Trophoblast cell (in vitro differentiated cells and primary cell): ENCODE data around the gene TBCCD1.

Source experiments
- DNase-seq, 2 donors: peaks; one replicate each; pipeline ENCODE4 v3.0.0-alpha.2; 2016
- H2AFZ ChIP-seq: 2 replicates; pipeline ENCODE4 v1.6.1; 2013; ENCODE audit warnings: low read length, moderate library complexity, mild to moderate bottlenecking; ENCODE audit not compliant: insufficient read depth, poor library complexity
- H2AK5ac ChIP-seq: 2 replicates; pipeline ENCODE4 v1.6.1; 2013; ENCODE audit warnings: mild to moderate bottlenecking, low read length
- H2BK120ac ChIP-seq: 2 replicates; pipeline ENCODE4 v1.6.1; 2013; ENCODE audit warnings: low read length, mild to moderate bottlenecking, moderate library complexity; ENCODE audit not compliant: insufficient read depth, poor library complexity
- H2BK12ac ChIP-seq: 2 replicates; pipeline ENCODE4 v1.6.1; 2013; ENCODE audit warnings: mild to moderate bottlenecking, low read length, moderate library complexity
- H2BK5ac ChIP-seq: 2 replicates; pipeline ENCODE4 v1.6.1; 2013; ENCODE audit warnings: low read length, low read depth, moderate library complexity, mild to moderate bottlenecking; ENCODE audit not compliant: poor library complexity
- H3K14ac ChIP-seq: 2 replicates; pipeline ENCODE4 v1.6.1; 2013; ENCODE audit warnings: mild to moderate bottlenecking, low read length
- H3K18ac ChIP-seq: 2 replicates; pipeline ENCODE4 v1.6.1; 2013; ENCODE audit warnings: mild to moderate bottlenecking, low read length
- H3K23ac ChIP-seq: 2 replicates; pipeline ENCODE4 v1.6.1; 2013; ENCODE audit warnings: low read length
- H3K27ac ChIP-seq: 2 replicates; pipeline ENCODE4 v1.5.1; 2013; ENCODE audit warnings: low read depth, mild to moderate bottlenecking, inconsistent platforms, low read length, moderate library complexity
- H3K27me3 ChIP-seq: 2 replicates; pipeline ENCODE4 v1.6.1; 2013; ENCODE audit warnings: inconsistent platforms, mild to moderate bottlenecking, low read length, moderate library complexity; ENCODE audit not compliant: insufficient read depth
- H3K36me3 ChIP-seq, 2 experiments: 1 replicate in 1 of 2; 2 replicates in 1 of 2; pipeline ENCODE4 v1.6.1; 2013; ENCODE audit warnings: low read length in 2 of 2, mild to moderate bottlenecking in 2 of 2, moderate library complexity in 1 of 2; ENCODE audit not compliant: insufficient read depth in 2 of 2, control insufficient read depth in 1 of 2
- H3K4ac ChIP-seq: 2 replicates; pipeline ENCODE4 v1.6.1; 2013; ENCODE audit warnings: low read depth, mild to moderate bottlenecking, low read length, moderate library complexity
- H3K4me1 ChIP-seq, 2 experiments: 1 replicate in 1 of 2; 2 replicates in 1 of 2; pipeline ENCODE4 v1.6.1; 2013; ENCODE audit warnings: low read length in 2 of 2, mild to moderate bottlenecking in 2 of 2, moderate library complexity in 1 of 2; ENCODE audit not compliant: insufficient read depth in 2 of 2, control insufficient read depth in 1 of 2
- H3K4me2 ChIP-seq: 2 replicates; pipeline ENCODE4 v1.6.1; 2013; ENCODE audit warnings: inconsistent platforms, mild to moderate bottlenecking, low read length, moderate library complexity
- H3K4me3 ChIP-seq: 2 replicates; pipeline ENCODE4 v1.5.1; 2013; ENCODE audit warnings: mild to moderate bottlenecking, low read depth, low read length, inconsistent platforms
- H3K79me1 ChIP-seq: one replicate; pipeline ENCODE4 v1.6.1; 2013; ENCODE audit warnings: low read length
- H3K79me2 ChIP-seq: 2 replicates; pipeline ENCODE4 v1.6.1; 2013; ENCODE audit warnings: low read length, mild to moderate bottlenecking; ENCODE audit not compliant: control insufficient read depth, insufficient read depth, poor library complexity
- H3K9ac ChIP-seq: 2 replicates; pipeline ENCODE4 v1.6.1; 2013; ENCODE audit warnings: mild to moderate bottlenecking, low read length
- H3K9me3 ChIP-seq: 2 replicates; pipeline ENCODE4 v1.6.1; 2013; ENCODE audit warnings: low read depth, mild to moderate bottlenecking, control low read depth, inconsistent platforms, low read length; ENCODE audit not compliant: insufficient read depth
- H4K12ac ChIP-seq: 2 replicates; pipeline ENCODE4 v1.6.1; 2013; ENCODE audit warnings: low read depth, mild to moderate bottlenecking, low read length, moderate library complexity
- H4K8ac ChIP-seq: 2 replicates; pipeline ENCODE4 v1.6.1; 2013; ENCODE audit warnings: low read depth, mild to moderate bottlenecking, low read length, moderate library complexity
- H4K91ac ChIP-seq: one replicate; pipeline ENCODE4 v1.6.1; 2013; ENCODE audit warnings: low read depth, mild to moderate bottlenecking, low read length, moderate library complexity
- WGBS: extraction: QIAGEN DNeasy Blood & Tissue Kit; methylation state at CpG from one replicate; pipeline ENCODE4 v1.1.7; 2013; ENCODE audit warnings: missing lambda C conversion rate; ENCODE audit not compliant: insufficient read length, insufficient coverage; ENCODE audit errors: extremely low coverage; 5-methylcytosine and 5-hydroxymethylcytosine counted together

TBCCD1 gene

DNA sequence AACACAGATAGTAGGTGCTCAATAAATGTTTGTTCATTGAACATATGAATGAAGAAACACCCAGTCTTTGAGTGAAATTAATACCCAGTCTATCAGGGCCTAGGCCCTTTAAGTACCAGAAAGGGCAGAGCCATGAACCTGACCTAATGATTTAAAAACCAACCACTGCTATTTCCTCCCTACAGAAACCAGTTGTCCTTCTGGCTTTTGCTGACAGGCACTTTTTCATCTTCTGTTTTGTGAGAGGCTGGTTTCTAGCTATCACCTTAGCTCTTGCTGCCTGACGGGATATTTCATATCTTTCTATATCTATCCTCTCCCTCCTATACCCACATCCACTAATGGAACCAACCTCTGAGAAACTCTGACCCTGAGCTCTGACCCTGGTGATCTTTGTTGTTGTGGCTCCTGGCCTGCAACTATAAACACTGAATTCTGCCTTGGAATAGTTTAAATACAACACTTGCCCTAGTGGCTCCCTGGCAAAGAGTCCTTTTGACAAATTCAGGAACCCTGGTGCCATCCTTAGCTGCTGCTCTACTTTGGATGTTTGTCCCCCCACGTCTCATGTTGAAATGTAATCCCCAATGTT, 41.6 kb upstream of the TBCCD1 start:
- Histone ChIP-seq H3K9ac (no peak overlapping the region), H2BK12ac (no peak overlapping the region), H3K79me2 (no peaks in the 10 kb centered on the region), H3K9me3 (no peaks in the 10 kb centered on the region), H2BK120ac (no peak overlapping the region), H3K14ac (no peak overlapping the region), H3K18ac (no peak overlapping the region), H2AFZ (no peak overlapping the region), H3K27me3 (no peaks in the 10 kb centered on the region), H3K23ac (no peak overlapping the region), H2BK5ac (no peak overlapping the region), H3K4me3 (no peak overlapping the region), H2AK5ac (no peak overlapping the region), H3K4me1 (no peaks in the 10 kb centered on the region), H4K12ac (no peak overlapping the region), H3K4ac (no peak overlapping the region), H3K79me1 (no peaks in the 10 kb centered on the region), H3K27ac (no peak overlapping the region), H3K36me3 (no peaks in the 10 kb centered on the region), H4K91ac (no peak overlapping the region), H4K8ac (no peak overlapping the region), H3K4me2 (no peak overlapping the region)
- WGBS = no CpG with 5 or more reads among the region's 2 CpGs
- no peak for DNase-seq

DNA sequence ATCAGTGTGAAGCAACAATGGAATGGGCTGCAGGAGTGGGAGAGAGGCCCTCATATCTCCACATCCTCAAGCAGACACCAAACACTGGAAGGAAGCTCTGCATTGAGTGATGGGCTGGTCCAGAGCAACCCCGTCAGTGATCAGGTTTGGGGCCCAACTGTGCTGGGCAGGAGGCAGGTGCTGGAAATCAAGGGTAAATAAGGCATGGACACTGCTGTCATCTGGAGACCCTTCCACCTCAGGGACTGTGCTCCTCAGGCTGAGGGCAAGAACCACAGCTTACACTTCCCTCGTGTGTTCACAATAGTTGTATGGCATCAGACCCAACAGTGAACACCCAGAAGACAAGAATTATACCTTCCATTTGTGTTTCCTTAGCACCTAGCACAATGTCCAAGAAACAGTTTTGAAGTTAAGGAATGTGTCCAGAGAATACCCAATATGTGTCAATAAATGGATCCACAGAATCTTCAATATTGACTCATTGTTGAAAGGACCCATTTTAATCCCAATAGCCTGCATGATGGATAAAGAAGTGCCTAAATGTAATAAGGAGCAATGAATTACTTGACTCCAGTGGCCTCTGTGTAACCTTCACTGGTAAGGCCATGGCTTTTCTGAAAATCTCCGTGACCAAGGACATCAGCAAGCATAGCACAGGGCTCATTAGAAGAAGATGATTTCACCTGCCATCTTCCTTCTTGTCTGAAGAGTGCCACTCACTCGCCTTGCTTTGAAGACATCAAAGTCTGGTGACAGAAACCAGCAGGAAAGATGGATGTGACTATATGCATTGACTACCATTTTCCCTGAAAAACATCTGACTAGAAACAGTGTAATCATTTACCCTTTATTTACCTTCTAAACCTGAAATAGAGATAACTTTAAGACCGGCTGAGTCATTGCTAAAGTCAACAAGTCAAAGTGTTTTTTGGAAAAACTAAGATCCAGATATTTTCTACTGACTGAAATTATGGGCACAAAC, 38.7 kb upstream of the TBCCD1 start:
- DNase-seq = no peak
- no CpG with 5 or more reads among the region's 5 CpGs for WGBS
- H3K14ac ChIP-seq = no peak overlapping the region
- H2BK5ac ChIP-seq = no peak overlapping the region
- H4K91ac ChIP-seq = no peak overlapping the region
- H2AFZ ChIP-seq = no peak overlapping the region
- H3K27ac ChIP-seq = no peak overlapping the region
- no peaks in the 10 kb centered on the region for H3K9me3 ChIP-seq
- H3K79me1 ChIP-seq = no peaks in the 10 kb centered on the region
- no peak overlapping the region for H3K9ac ChIP-seq
- H4K12ac ChIP-seq = no peak overlapping the region
- no peak overlapping the region for H3K4ac ChIP-seq
- no peak overlapping the region for H3K4me3 ChIP-seq
- H3K27me3 ChIP-seq = no peaks in the 10 kb centered on the region
- H3K36me3 ChIP-seq = no peaks in the 10 kb centered on the region
- no peak overlapping the region for H2AK5ac ChIP-seq
- H2BK120ac ChIP-seq = no peak overlapping the region
- H3K79me2 ChIP-seq = no peaks in the 10 kb centered on the region
- H3K4me2 ChIP-seq = no peak overlapping the region
- H3K18ac ChIP-seq = no peak overlapping the region
- H4K8ac ChIP-seq = no peak overlapping the region
- H2BK12ac ChIP-seq = no peak overlapping the region
- peaks cover 0 to 3% of the 10 kb centered on the region in 2 experiments for H3K4me1 ChIP-seq
- no peak overlapping the region for H3K23ac ChIP-seq

DNA sequence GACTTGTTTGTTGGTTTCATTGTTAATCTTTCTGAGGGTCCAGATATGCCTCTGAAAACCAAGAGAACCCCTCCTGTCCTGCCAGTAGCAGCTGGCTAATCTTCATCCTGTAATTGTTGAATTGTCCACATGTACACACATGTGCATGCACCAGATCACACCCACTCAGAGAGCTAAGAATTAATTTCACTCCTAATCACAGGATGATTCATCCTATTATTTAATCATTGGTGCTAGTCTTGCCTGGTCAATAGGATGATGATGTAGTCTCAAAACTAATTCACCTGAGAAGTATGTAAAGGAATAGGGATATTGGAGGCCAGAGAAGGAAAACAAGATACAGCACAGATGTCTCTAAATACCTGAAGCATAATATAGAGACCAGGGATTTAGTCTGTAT, 37.9 kb upstream of the TBCCD1 start:
- Histone ChIP-seq H2AFZ (no peak overlapping the region), H3K27ac (no peak overlapping the region), H3K36me3 (no peaks in the 10 kb centered on the region), H3K4me2 (no peak overlapping the region), H3K4me3 (no peak overlapping the region), H4K91ac (no peak overlapping the region), H3K9ac (no peak overlapping the region), H3K14ac (no peak overlapping the region), H2BK120ac (no peak overlapping the region), H4K12ac (no peak overlapping the region), H4K8ac (no peak overlapping the region), H2BK5ac (no peak overlapping the region), H2BK12ac (no peak overlapping the region), H3K18ac (no peak overlapping the region), H3K79me2 (no peaks in the 10 kb centered on the region), H3K27me3 (no peaks in the 10 kb centered on the region), H2AK5ac (no peak overlapping the region), H3K4me1 (peaks cover 0 to 3% of the 10 kb centered on the region in 2 experiments), H3K79me1 (no peaks in the 10 kb centered on the region), H3K4ac (no peak overlapping the region), H3K23ac (no peak overlapping the region), H3K9me3 (no peaks in the 10 kb centered on the region)
- DNase-seq = no peak

DNA sequence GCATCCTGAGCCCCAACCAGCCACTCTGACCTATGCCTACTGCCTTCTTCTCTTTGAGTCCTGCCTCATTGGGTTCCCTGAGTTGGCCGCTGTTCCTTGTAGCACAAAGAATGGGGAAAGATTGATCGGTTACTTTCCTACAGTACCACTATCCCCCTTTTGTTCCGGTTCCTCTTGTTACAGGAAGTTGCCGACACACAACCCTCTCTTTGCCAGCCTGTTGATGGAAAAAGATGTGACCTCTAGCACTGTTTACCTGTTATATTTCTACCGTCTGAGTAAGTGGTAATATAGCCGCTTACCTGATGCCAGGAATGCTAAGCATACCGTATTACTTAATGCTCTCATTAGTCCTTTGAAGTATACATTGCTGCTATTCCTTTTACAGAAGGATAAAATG, 36.0 kb upstream of the TBCCD1 start:
- WGBS = no CpG with 5 or more reads among the region's 7 CpGs
- H3K14ac ChIP-seq = no peak overlapping the region

More for the DNA sequence above, 36.0 kb upstream of the TBCCD1 start:
- Histone ChIP-seq H2BK12ac (no peak overlapping the region), H4K91ac (no peak overlapping the region), H2BK5ac (no peak overlapping the region), H3K9me3 (no peaks in the 10 kb centered on the region), H3K4me3 (no peak overlapping the region), H2AFZ (no peak overlapping the region), H3K79me1 (no peaks in the 10 kb centered on the region), H3K18ac (no peak overlapping the region), H2AK5ac (no peak overlapping the region), H3K79me2 (no peaks in the 10 kb centered on the region), H4K12ac (no peak overlapping the region), H3K4me1 (peaks cover 4 to 7% of the 10 kb centered on the region in 2 experiments), H3K4me2 (no peak overlapping the region), H3K4ac (no peak overlapping the region), H3K9ac (no peak overlapping the region), H4K8ac (no peak overlapping the region), H3K27me3 (no peaks in the 10 kb centered on the region), H3K36me3 (no peaks in the 10 kb centered on the region), H2BK120ac (no peak overlapping the region), H3K23ac (no peak overlapping the region), H3K27ac (no peak overlapping the region)
- DNase-seq = peak; percentile 18 to 70
